Fibroblast of lung (primary cell): ENCODE data around the gene TYK2.

ENCODE experiments used
- CTCF ChIP-seq, 2 donors: IDR thresholded peaks in 1 of 2; conservative IDR thresholded peaks in 1 of 2; 1 replicate in 1 of 2; 2 replicates in 1 of 2; pipeline ENCODE4 v1.5.1; 2011 to 2012; ENCODE audit warnings: low read length in 2 of 2, control low read depth in 1 of 2, inconsistent platforms in 1 of 2, low read depth in 1 of 2, mild to moderate bottlenecking in 1 of 2
- EZH2 ChIP-seq: IDR thresholded peaks from 2 replicates; pipeline ENCODE4 v1.5.1; 2012; ENCODE audit warnings: low read length, control low read depth, mild to moderate bottlenecking; ENCODE audit errors: missing control alignments

GRCh38 chr19:10338940-10339339 is 41.4 kb downstream of the TYK2 start:
- no peak for TF ChIP-seq CTCF (conservative IDR thresholded peaks at IDR 0.05 in 1 of 2, IDR thresholded peaks at IDR 0.05 in 1 of 2; ENCODE audit: low read depth in 1 of 2, low read length in 2 of 2)
- TF ChIP-seq EZH2, result no peak
